ENCODE data around the gene NDRG2.

Gene NDRG2

DNA sequence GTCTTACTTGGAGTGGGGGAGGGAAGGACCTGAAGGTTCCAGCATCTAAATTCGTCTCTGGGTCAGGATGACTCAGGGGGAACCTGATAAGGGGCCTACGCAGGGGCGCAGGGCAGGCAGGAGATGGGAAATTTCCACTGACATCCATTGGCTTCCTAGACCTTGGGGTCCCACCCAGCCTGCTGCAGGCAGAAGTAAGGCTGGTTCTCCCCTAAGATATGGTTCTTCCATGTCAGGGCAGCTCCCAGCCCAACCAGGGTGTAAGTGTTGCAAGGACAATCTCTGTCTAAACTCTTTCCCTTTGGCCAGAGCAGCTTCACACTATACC, 2.1 kb upstream of the NDRG2 start:
- H3K27me3 ChIP-seq = peaks cover 59% of the 10 kb centered on the region
- peaks cover 7 to 16% of the 10 kb centered on the region in 2 experiments for H3K4me1 ChIP-seq (ENCODE audit: control insufficient read depth in 1 of 2, insufficient read depth in 1 of 2, low read depth in 1 of 2, low read length in 1 of 2)
- H3K36me3 ChIP-seq = no peaks in the 10 kb centered on the region
- H3K27ac ChIP-seq = no peak overlapping the region
- H3K4me3 ChIP-seq (ENCODE audit: low read depth in 1 of 2, low read length in 1 of 2) = no peak overlapping the region
- H3K9me3 ChIP-seq = no peaks in the 10 kb centered on the region
- TF ChIP-seq CTCF (IDR thresholded peaks at IDR 0.05) = no peak

- Histone ChIP-seq H3K9me3 (no peaks in the 10 kb centered on the region), H3K4me1 (ENCODE audit: control insufficient read depth in 1 of 2, insufficient read depth in 1 of 2, low read depth in 1 of 2, low read length in 1 of 2) (peaks cover 7 to 16% of the 10 kb centered on the region in 2 experiments), H3K27me3 (peaks cover 64% of the 10 kb centered on the region), H3K27ac (no peak overlapping the region), H3K36me3 (no peaks in the 10 kb centered on the region), H3K4me3 (ENCODE audit: low read depth in 1 of 2, low read length in 1 of 2) (no peak overlapping the region)
- no peak for TF ChIP-seq CTCF (IDR thresholded peaks at IDR 0.05)
Observed at GRCh38 chr14:21026274-21026987, 1.6 kb upstream of the NDRG2 start.

GRCh38 chr14:21025371-21026273, 761 bp upstream of the NDRG2 start:
- no peak overlapping the region for H3K27ac ChIP-seq
- peak overlapping the region in 1 of 2 experiments; percentile 50 for H3K4me3 ChIP-seq (ENCODE audit: low read depth in 1 of 2, low read length in 1 of 2)
- H3K4me1 ChIP-seq (ENCODE audit: control insufficient read depth in 1 of 2, insufficient read depth in 1 of 2, low read depth in 1 of 2, low read length in 1 of 2) = peaks cover 7 to 16% of the 10 kb centered on the region in 2 experiments
- peaks cover 72% of the 10 kb centered on the region for H3K27me3 ChIP-seq
- TF ChIP-seq CTCF (IDR thresholded peaks at IDR 0.05) = no peak
- H3K36me3 ChIP-seq = no peaks in the 10 kb centered on the region
- H3K9me3 ChIP-seq = no peaks in the 10 kb centered on the region

GRCh38 chr14:21023817-21024584, 860 bp downstream of the NDRG2 start:
- Histone ChIP-seq H3K36me3 (no peaks in the 10 kb centered on the region), H3K4me3 (ENCODE audit: low read depth in 1 of 2, low read length in 1 of 2) (peak overlapping the region in 1 of 2 experiments; percentile 50), H3K27me3 (peaks cover 79% of the 10 kb centered on the region), H3K4me1 (ENCODE audit: control insufficient read depth in 1 of 2, insufficient read depth in 1 of 2, low read depth in 1 of 2, low read length in 1 of 2) (peaks cover 7 to 16% of the 10 kb centered on the region in 2 experiments), H3K27ac (no peak overlapping the region), H3K9me3 (no peaks in the 10 kb centered on the region)
- TF ChIP-seq CTCF (IDR thresholded peaks at IDR 0.05) = no peak

GRCh38 chr14:21023174-21023573, 1.7 kb downstream of the NDRG2 start:
- no peak for TF ChIP-seq CTCF (IDR thresholded peaks at IDR 0.05)
- H3K27me3 ChIP-seq = peaks cover 79% of the 10 kb centered on the region
- H3K9me3 ChIP-seq = no peaks in the 10 kb centered on the region
- H3K27ac ChIP-seq = no peak overlapping the region
- no peaks in the 10 kb centered on the region for H3K36me3 ChIP-seq
- H3K4me3 ChIP-seq (ENCODE audit: low read depth in 1 of 2, low read length in 1 of 2) = no peak overlapping the region
- peaks cover 7 to 16% of the 10 kb centered on the region in 2 experiments for H3K4me1 ChIP-seq (ENCODE audit: control insufficient read depth in 1 of 2, insufficient read depth in 1 of 2, low read depth in 1 of 2, low read length in 1 of 2)
